Measurements from ENCODE around the gene MARK3.

The MARK3 gene

GRCh38 chr14:103367995-103368394, 17.2 kb upstream of the MARK3 start:
- DNase-seq: no peak

- no peak for DNase-seq
Observed at GRCh38 chr14:103370087-103370486, 15.1 kb upstream of the MARK3 start.

GRCh38 chr14:103372017-103372416, 13.2 kb upstream of the MARK3 start:
- DNase-seq: no peak

GRCh38 chr14:103372552-103373304, 12.5 kb upstream of the MARK3 start:
- no peak for DNase-seq

GRCh38 chr14:103374121-103374520, 11.1 kb upstream of the MARK3 start:
- no peak for DNase-seq

GRCh38 chr14:103377522-103378037, 7.6 kb upstream of the MARK3 start:
- no peak for DNase-seq

- DNase-seq: no peak
Observed at GRCh38 chr14:103378038-103378854, 7.0 kb upstream of the MARK3 start.

- no peak for DNase-seq
Observed at GRCh38 chr14:103380719-103381377, 4.4 kb upstream of the MARK3 start.

- no peak for DNase-seq
Observed at GRCh38 chr14:103382376-103382775, 2.8 kb upstream of the MARK3 start.

GRCh38 chr14:103384450-103385151, 614 bp upstream of the MARK3 start:
- no peak for DNase-seq

GRCh38 chr14:103385929-103386712, 906 bp downstream of the MARK3 start:
- peak; percentile 19 for DNase-seq

- DNase-seq: no peak
Observed at GRCh38 chr14:103386713-103387329, 1.6 kb downstream of the MARK3 start.

GRCh38 chr14:103388664-103389063, 3.4 kb downstream of the MARK3 start:
- DNase-seq: no peak

- DNase-seq: no peak
Observed at GRCh38 chr14:103390605-103391004, 5.4 kb downstream of the MARK3 start.

- DNase-seq: peak; percentile 24
Observed at GRCh38 chr14:103391048-103391447, 5.8 kb downstream of the MARK3 start.

GRCh38 chr14:103392106-103392505, 6.9 kb downstream of the MARK3 start:
- DNase-seq: no peak

GRCh38 chr14:103392572-103392971, 7.4 kb downstream of the MARK3 start:
- DNase-seq: no peak

- DNase-seq: no peak
Observed at GRCh38 chr14:103393070-103393469, 7.9 kb downstream of the MARK3 start.

- DNase-seq: no peak
Observed at GRCh38 chr14:103393676-103394626, 8.7 kb downstream of the MARK3 start.

GRCh38 chr14:103395244-103395643, 10.0 kb downstream of the MARK3 start:
- no peak for DNase-seq

Data from T-helper 9 cell (primary cell).